NCI-H146 (cell line): ENCODE measurements around the gene PAFAH2.
A peak's percentile ranks its signal among the peaks of the same experiment; 100 is the strongest.

Experiments used
- DNase-seq: peaks from one replicate; lab custom pipeline; 2025; lab: John Stamatoyannopoulos, UW

The PAFAH2 gene

DNA sequence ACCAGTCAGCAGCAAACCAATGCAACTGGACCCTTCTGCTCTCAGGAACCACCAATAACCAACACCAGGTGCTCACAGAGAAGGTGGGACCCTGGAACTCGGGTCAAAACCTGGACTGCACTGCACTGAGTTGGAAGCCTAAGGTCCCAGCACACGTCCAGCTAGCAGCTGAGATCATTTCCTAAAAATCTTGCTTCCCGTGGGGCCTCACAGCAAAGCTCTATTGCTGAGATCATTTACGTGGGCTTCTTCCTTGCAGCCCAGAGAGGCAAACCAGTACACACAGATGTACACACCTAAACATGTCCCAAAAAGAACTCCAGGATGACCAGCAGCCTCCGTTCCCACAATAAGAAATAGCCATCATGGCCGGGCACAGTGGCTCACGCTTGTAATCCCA is 68.8 kb downstream of the PAFAH2 start:
- no peak for DNase-seq

DNA sequence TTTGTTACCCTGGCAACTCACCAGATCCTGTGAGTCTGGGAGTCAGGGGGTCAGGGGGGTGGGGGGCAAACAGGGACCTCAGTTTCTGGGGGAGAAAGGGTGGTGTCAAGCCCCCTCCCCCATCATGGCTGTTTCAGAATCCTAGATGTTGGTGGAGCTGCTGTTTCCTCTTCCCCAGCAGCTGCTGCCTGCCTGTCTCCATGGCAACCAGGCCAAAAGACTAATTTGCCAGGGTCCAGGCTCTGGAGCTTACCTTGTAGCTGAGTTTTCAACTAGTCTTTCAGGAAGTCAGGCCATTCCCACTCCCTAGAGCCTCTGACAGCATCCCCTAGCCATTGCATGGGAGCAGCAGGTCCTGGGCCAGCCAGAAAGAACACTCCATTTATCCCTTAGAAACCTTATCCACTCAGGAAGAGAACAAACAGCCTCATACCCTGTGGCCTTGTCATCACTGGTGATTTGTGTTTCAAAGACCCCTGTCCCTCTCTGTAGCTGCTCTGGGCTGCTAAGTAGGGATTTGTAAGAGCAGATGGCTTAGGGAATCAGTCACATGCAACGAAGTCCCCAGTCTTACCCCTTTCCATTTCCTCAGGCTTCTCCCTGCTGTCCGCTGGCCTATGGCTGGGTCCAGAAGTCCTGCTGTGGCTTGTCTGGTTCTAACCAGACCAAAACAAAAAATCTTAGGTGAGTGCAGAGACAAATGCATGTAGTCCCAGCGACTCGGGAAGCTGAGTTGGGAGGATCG is 70.2 kb downstream of the PAFAH2 start:
- peak; percentile 88 for DNase-seq

DNA sequence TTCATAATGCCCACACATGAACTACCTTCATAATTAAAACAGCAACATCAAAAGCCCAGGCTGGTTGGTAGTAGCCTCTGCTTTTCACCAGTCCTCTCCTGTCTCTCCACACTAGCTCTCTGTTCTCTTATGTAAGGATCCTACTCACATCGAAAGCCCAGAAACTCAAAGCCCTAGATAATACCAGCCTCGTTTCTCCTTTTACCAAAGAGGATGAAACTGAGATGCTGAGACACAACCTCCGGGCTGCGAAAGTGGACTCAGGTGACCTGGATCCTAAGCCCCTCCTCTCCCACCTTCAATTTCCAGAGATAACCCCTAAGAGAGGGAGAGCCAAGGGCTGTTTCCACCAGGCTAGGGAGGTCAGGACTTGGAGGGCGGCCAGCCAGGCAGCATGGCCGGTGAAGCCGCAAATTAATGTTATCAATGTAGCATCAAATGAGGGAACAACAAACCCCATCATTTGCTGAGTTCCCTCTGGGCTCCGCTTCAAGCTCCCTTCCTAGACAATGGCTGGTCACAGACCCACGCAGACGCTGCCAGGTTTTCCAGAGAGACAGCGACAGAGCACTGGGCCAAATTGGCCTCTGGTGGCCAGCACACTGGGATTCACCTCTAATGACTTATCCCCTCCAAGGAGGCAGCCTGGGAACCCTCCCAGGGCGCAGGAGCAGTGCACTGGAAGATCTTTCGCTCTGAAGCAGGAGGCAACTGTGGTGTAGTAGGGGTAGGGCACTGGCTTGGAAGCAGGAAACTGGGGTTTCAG is 70.9 kb downstream of the PAFAH2 start:
- peak; percentile 69 for DNase-seq

DNA sequence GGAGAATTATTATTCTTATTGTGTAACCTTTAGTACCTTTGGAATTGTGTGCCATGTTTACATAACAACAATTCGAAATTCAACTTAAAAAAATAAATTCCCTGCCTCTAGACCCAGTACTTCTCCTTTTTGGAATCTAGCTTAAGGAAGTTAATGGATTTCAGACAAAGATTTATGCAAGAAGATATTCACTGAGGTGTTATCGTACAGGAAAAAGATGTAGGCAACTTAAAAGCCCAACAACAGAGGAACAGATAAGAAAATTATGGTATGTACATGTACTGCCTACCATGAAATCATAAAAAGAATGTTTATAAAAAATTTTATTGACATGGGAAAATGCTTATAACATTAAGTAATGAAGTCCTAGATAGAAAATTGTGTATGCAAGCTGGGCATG is 73.4 kb downstream of the PAFAH2 start:
- no peak for DNase-seq

DNA sequence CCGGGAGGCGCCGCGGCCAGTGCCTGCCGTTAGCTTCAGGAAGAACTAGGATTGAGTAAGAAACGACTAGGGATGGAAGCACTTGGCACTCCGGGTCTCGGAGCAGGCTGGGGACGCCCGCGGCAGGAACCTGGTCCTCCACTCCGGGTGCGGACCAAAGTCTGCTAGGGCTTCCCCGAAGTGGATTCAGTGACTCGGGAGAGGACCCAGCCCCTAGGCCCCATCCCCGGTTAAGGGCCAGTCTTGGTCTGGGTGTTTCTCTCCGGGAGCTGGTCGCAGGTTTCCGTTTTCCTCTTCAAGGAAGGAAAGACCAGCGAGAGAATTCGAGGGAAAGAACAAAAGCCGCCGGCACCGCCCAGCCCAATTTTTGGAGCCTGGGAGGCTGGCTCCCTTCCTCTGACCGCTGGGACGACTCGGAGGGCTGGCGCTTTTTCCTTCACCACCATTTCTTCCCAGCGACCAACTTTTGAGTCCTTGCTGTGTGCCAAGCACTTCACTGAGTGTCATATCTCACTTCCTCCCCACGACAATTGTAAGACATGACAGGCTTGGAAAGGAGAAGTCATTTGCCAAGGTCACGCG is 74.8 kb downstream of the PAFAH2 start:
- DNase-seq: peak; percentile 77

DNA sequence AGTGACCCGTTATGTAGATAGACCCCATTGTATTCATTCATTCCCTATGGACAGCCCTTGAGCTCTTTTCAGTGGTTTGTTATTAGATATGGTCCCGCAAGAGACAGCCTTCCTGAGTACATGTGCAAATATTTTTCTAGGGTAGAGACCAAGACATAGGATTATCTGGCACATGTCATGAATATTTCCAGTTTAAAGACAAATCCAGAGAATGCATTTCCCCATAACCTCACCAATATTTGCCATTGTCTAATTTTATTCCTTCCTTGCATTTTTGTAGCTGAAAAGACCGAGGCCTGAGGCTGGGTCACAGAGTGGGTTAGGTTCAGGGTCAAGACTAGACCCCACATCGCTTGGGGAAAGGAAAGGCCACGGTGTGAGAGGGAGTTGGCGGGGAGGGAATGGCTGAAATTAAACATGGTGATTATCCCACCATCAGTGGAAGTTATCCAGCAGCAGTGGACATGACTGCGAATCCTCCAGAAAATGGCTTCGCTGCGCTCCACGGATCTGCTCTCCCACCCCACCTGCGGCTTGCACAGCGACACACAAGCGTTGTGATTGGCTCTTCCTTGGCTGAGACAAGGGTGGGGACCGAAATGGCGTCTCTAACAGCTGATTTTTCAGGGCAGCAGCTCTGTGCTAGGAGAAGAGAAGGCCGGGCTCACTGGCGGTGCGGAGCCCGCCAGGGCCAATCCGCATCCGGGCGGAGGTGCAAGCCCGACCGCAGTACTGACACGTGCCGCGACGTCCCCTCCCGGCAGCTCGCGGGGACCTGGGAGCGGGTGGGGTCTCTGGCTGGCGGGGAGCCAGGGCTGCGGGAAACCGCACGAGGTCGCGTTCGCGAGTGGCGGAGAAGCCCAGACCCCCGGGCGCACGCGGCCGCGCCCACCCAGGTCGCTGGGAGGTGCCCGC is 75.5 kb downstream of the PAFAH2 start:
- DNase-seq: peak; percentile 85

DNA sequence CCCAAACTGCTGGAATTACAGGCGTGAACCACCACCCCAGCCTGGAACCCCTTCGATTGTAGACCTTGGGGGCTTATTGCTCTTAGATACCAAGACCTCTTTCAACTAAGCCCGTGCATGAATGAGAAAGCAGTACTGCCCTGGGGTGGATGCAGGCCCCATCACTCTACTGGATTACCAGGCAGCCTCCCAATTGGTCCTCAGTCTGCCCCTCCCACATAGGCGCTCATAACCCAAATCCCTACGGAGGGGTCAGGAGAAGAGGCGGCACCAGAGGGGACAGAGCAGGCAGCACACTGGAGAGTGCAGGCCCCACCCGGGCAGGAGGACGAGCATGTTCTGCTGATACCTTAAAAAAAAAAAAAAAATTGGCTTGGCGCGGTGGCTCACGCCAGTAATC is 79.2 kb downstream of the PAFAH2 start:
- DNase-seq: no peak

DNA sequence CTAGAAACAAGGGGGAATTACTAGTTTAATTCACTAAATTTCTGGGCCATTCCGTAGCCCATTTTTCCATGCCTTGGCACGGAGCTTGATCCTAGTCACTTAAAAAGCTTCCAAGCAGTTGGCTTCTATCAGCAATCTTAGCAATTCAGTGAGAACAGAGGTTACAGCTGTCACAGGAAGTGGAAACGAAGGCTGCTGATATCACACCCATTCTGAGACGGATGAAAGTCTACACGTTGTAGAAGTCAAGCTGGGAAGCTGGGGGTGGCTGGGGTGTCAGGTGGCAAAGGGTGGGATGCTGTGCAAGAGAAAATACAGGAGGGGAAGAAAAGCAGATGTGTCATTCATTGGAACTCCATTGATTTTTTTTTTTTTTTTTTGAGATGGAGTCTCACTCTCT is 79.9 kb downstream of the PAFAH2 start:
- DNase-seq: peak; percentile 32

DNA sequence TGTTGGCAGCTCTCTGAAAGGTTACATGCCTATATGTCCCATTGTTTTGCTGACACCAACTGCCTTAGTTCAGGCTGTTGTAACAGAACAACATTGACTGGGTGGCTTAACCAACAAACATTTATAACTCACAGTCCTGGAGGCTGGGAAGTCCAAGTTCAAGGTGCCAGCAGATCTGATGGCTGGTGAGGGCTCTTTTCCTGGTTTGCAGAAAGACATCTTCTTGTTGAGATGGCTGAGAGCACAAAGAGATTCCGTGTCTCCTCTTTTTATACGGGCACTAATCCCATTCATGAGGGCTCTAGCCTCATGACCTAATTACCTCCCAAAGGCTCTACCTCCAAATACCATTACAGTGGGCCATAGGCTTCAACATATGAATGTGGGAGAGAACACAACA is 81.4 kb downstream of the PAFAH2 start:
- DNase-seq: no peak

DNA sequence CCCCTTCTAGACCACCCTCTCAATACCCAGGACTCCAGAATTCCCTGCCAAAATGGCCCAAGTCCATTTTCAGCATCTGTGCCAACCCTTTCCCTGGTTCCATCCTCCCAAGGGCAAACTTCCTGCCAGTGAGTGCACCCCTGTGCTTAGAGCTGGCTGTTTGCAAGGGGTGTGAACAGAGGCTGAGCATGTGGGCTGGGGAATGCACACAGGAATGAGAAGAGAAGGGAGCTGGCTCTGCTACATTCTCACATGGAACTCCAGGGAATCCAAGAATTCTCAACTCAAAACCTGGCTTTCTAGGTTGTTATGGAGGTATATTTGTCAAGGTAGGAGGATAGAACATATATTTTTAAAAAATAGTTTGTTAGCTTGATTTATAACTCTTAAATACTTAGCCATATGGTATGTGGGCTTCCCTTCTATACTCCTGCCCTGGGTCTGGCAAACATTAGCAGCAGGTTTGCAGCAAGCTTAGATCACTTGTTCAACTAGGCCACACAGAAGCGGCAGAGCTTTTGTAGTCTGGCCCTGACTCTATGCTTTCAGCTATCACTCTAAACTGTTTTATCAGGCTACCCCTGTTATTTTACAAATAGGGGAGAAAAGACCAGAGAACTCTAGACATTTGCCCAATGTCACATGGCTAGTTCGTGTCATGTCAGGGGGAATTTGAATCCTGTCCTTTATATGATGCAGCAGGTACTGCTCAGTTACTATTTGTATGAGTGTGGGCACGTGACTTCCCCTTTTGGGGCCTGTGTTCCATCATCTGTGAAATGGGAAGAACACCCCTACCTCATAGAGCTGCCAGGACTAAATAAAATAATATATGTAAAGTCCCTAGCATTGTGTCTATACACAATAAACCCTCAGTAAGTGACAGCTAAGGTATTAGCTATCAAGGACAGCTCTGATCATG is 83.5 kb downstream of the PAFAH2 start:
- DNase-seq: no peak

DNA sequence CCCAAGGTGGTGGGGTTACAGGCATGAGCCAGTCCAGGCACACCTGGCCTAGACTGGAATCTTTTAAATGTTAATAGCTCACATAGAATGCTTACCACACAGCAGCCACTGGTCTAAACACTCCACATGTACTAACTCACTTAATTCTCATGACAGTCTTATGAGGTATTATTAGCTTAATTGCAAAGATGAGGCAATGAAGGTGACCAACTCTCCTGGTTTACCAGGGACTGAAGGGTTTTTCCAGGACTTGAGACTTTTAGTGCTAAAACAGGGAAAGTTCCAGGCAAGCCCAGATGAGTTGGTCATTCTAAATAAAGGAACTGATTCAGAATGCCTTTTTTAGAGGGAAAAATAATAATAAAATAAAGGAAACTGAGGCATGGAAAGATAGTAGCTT is 84.7 kb downstream of the PAFAH2 start:
- DNase-seq: no peak

DNA sequence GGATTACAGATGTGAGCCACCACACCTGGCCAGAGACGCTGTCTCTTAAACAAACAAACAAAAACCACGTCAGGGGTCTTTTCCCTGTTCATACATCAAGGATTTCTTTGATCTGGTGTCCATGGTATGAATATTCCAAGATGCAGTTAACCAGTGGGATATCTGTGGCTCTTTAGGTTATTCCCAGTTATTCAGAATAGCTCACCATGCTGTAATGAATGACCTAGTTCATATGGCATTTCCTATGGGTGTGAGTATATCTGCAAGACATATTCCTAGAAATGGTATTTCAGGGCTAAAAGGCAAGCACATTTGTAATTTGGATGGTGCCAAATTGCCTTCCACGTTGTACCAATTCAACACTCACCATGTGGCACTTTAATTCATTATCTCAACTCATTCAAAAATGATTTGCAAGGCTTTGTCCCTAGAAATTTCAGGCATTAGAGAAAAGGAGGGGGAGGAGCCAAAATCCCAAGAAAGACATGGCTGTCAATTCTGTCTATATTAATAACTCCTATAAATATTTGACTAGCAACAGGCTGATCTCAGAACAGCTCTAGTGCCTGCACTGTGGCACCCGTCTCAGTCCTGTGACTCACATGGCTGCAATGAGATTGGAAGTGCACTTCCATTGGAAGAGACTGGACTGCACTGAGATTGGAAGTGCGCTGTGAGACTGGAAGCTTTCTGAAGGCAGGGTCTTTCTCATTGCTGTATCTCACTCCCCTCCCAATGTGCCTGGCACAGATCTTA is 85.6 kb downstream of the PAFAH2 start:
- DNase-seq: no peak

DNA sequence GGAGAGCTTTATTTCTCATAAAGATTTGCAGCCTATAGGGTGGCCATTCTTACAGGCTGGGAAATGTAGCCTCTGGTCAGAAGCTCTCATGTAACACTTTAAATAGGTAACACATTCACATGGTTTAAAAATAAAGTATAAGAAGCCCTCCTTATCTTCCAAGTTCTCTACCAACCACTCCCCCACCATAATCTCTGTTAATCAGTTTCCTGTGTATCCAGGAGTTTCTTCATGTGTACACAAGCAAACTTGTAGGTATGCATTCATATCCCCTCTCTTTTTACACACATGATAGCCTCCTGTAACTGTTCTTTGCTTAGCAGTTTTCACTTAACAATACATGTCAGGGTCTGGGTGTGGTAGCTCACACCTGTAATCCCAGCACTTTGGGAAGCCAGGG is 86.7 kb downstream of the PAFAH2 start:
- no peak for DNase-seq
